Gastroesophageal sphincter (tissue), 4 donors: ENCODE measurements around the gene ANAPC2. TPM values are rescaled to one million over a fixed set of nuclear protein-coding genes. Genes with fewer than 3 reads are reported as not detected.
A peak's percentile ranks its signal among the peaks of the same experiment; 100 is the strongest.

ENCODE experiments used
- ATAC-seq: fragments of 150-250 bp; one replicate; pipeline ENCODE4 v1.9.1; 2016; ENCODE audit warnings: mild to moderate bottlenecking, moderate library complexity
- H3K27ac ChIP-seq, 4 donors: fragments of 200-600 bp; sonication (generic) in 3 of 4; 1 replicate in 3 of 4; 2 replicates in 1 of 4; pipeline ENCODE4 v1.5.1; 2016 to 2019
- H3K27me3 ChIP-seq: fragments of 200-600 bp; sonication (generic); one replicate; pipeline ENCODE4 v1.5.1; 2019
- H3K36me3 ChIP-seq, 2 donors: fragments of 200-600 bp; sonication (generic); one replicate each; pipeline ENCODE4 v1.5.1; 2019; ENCODE audit warnings: control low read depth in 1 of 2
- H3K4me1 ChIP-seq, 3 donors: fragments of 200-600 bp; sonication (generic); 1 replicate in 2 of 3; 2 replicates in 1 of 3; pipeline ENCODE4 v1.5.1; 2016 to 2019; ENCODE audit warnings: control low read depth in 2 of 3
- H3K4me3 ChIP-seq, 2 donors: fragments of 200-600 bp; sonication (generic); one replicate each; pipeline ENCODE4 v1.5.1; 2019; ENCODE audit warnings: mild to moderate bottlenecking in 1 of 2, moderate library complexity in 1 of 2
- H3K9me3 ChIP-seq, 3 donors: fragments of 200-600 bp; sonication (generic); one replicate each; pipeline ENCODE4 v1.5.1; 2017 to 2019; ENCODE audit warnings: control low read depth in 2 of 3
- CTCF ChIP-seq, 4 experiments: fragments of 200-600 bp in 2 of 4; fragments of 450-650 bp in 2 of 4; sonication (generic) in 1 of 4; IDR thresholded peaks; one replicate each; pipeline ENCODE4 v1.5.1; 2017 to 2019; ENCODE audit warnings: antibody characterized with exemption in 4 of 4, mild to moderate bottlenecking in 2 of 4, moderate library complexity in 2 of 4
- EP300 ChIP-seq: sonication (generic); formaldehyde crosslinking; IDR thresholded peaks from one replicate; pipeline ENCODE4 v1.6.1; 2017; ENCODE audit warnings: antibody characterized with exemption, mild to moderate bottlenecking
- POLR2A ChIP-seq, 2 donors: fragments of 450-650 bp; IDR thresholded peaks; one replicate each; pipeline ENCODE4 v1.6.1; 2017; ENCODE audit warnings: antibody characterized with exemption in 2 of 2, mild to moderate bottlenecking in 2 of 2, moderate library complexity in 1 of 2
- POLR2AphosphoS5 ChIP-seq: sonication (generic); formaldehyde crosslinking; IDR thresholded peaks from one replicate; pipeline ENCODE4 v1.6.1; 2017; ENCODE audit warnings: antibody characterized with exemption
- WGBS, 2 donors: methylation state at CpG; one replicate each; pipeline ENCODE4 v1.1.5; 2018; ENCODE audit warnings: low coverage in 1 of 2; 5-methylcytosine and 5-hydroxymethylcytosine counted together
- total RNA-seq, 4 donors: library from RNA; depleted of rRNA; stranded (reverse); fragments of >200 nt; gene quantifications; one replicate each; pipeline ENCODE4 v1.1.0, GENCODE V29; 2016

The ANAPC2 gene
- total RNA-seq, 4 donors from 2014 or later, result 11.9 to 32.1 (median 23.7) TPM

- Histone ChIP-seq H3K9me3 (no peaks in the 10 kb centered on the region), H3K4me3 (peak overlapping the region in 1 of 2 donors; percentile 26), H3K27ac (no peak overlapping the region), H3K4me1 (peaks cover 0 to 38% (median 11%) of the 10 kb centered on the region in 3 donors), H3K36me3 (peaks cover 0 to 28% of the 10 kb centered on the region in 2 donors), H3K27me3 (no peaks in the 10 kb centered on the region)
- WGBS, 2 donors, result no CpG with 5 or more reads among the region's 36 CpGs
- no peak for TF ChIP-seq CTCF (IDR thresholded peaks at IDR 0.05)
- no peak for TF ChIP-seq POLR2AphosphoS5
- no peak for TF ChIP-seq EP300
- no peak for TF ChIP-seq POLR2A (IDR thresholded peaks at IDR 0.05)
- peak; percentile 24 for ATAC-seq
Observed at GRCh38 chr9:137217276-137218211, 29.2 kb upstream of the ANAPC2 start.

- H3K4me3 ChIP-seq, result no peak overlapping the region
- no peak for TF ChIP-seq POLR2AphosphoS5
- no peak for TF ChIP-seq EP300
- no peak for TF ChIP-seq CTCF (IDR thresholded peaks at IDR 0.05)
- TF ChIP-seq POLR2A (IDR thresholded peaks at IDR 0.05), result no peak
- WGBS, 2 donors, result 90% methylated on average over 2 of the region's 30 CpGs; no CpG with 5 or more reads in 1 of the 2 donors
- peaks cover 0 to 28% of the 10 kb centered on the region in 2 donors for H3K36me3 ChIP-seq
- H3K27ac ChIP-seq, result no peak overlapping the region
- ATAC-seq, result no peak
- H3K9me3 ChIP-seq, result no peaks in the 10 kb centered on the region
- H3K27me3 ChIP-seq, result no peaks in the 10 kb centered on the region
- peaks cover 0 to 29% (median 5%) of the 10 kb centered on the region in 3 donors for H3K4me1 ChIP-seq
Observed at GRCh38 chr9:137216188-137216965, 28.0 kb upstream of the ANAPC2 start.

- H3K9me3 ChIP-seq, result no peaks in the 10 kb centered on the region
- no peak overlapping the region for H3K27ac ChIP-seq
- no peaks in the 10 kb centered on the region for H3K27me3 ChIP-seq
- peaks cover 0 to 21% (median 3%) of the 10 kb centered on the region in 3 donors for H3K4me1 ChIP-seq
- 80% methylated on average over 2 of the region's 22 CpGs; no CpG with 5 or more reads in 1 of the 2 donors for WGBS, 2 donors
- ATAC-seq, result no peak
- no peak for TF ChIP-seq POLR2A (IDR thresholded peaks at IDR 0.05)
- TF ChIP-seq EP300, result no peak
- no peak for TF ChIP-seq POLR2AphosphoS5
- no peak for TF ChIP-seq CTCF (IDR thresholded peaks at IDR 0.05)
- H3K36me3 ChIP-seq, result peaks cover 0 to 31% of the 10 kb centered on the region in 2 donors
- no peak overlapping the region for H3K4me3 ChIP-seq
Observed at GRCh38 chr9:137215196-137215986, 27.0 kb upstream of the ANAPC2 start.

GRCh38 chr9:137214620-137215019 lies 26.3 kb upstream of the ANAPC2 start:
- H3K36me3 ChIP-seq, result peaks cover 0 to 39% of the 10 kb centered on the region in 2 donors
- H3K4me1 ChIP-seq, result peaks cover 0 to 21% (median 3%) of the 10 kb centered on the region in 3 donors
- no peaks in the 10 kb centered on the region for H3K27me3 ChIP-seq
- H3K9me3 ChIP-seq, result no peaks in the 10 kb centered on the region
- no peak overlapping the region for H3K4me3 ChIP-seq
- ATAC-seq, result no peak
- TF ChIP-seq CTCF (IDR thresholded peaks at IDR 0.05) (no peak), POLR2A (IDR thresholded peaks at IDR 0.05) (no peak), EP300 (no peak), POLR2AphosphoS5 (no peak)
- WGBS, 2 donors, result 80 to 96% methylated on average over 3 to 5 of the region's 19 CpGs
- no peak overlapping the region for H3K27ac ChIP-seq
